Hematopoietic multipotent progenitor cell (in vitro differentiated cells): ENCODE data around the gene SYCN. TPM values are rescaled to one million over a fixed set of nuclear protein-coding genes. Genes with fewer than 3 reads are reported as not detected.

ENCODE experiments used
- DNase-seq, 3 donors: peaks; one replicate each; pipeline ENCODE4 v3.0.0-alpha.2; 2011 to 2015; ENCODE audit warnings: low read depth in 2 of 3, low spot score in 2 of 3
- total RNA-seq: library from RNA; depleted of rRNA; stranded (reverse); fragments of >200 nt; gene quantifications from one replicate; pipeline ENCODE4 v1.2.3, GENCODE V29; 2012

The SYCN gene
- total RNA-seq, 1 donor: not detected

DNA sequence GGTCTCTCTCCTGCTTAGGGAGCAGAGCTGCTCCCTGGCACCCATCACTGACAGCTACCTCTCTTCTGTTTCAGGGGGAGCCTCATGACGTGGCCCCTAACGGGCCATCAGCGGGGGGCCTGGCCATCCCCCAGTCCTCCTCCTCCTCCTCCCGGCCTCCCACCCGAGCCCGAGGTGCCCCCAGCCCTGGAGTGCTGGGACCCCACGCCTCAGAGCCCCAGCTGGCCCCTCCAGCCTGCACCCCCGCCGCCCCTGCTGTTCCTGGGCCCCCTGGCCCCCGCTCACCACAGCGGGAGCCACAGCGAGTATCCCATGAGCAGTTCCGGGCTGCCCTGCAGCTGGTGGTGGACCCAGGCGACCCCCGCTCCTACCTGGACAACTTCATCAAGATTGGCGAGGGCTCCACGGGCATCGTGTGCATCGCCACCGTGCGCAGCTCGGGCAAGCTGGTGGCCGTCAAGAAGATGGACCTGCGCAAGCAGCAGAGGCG, 30.5 kb downstream of the SYCN start:
- no peak for DNase-seq

DNA sequence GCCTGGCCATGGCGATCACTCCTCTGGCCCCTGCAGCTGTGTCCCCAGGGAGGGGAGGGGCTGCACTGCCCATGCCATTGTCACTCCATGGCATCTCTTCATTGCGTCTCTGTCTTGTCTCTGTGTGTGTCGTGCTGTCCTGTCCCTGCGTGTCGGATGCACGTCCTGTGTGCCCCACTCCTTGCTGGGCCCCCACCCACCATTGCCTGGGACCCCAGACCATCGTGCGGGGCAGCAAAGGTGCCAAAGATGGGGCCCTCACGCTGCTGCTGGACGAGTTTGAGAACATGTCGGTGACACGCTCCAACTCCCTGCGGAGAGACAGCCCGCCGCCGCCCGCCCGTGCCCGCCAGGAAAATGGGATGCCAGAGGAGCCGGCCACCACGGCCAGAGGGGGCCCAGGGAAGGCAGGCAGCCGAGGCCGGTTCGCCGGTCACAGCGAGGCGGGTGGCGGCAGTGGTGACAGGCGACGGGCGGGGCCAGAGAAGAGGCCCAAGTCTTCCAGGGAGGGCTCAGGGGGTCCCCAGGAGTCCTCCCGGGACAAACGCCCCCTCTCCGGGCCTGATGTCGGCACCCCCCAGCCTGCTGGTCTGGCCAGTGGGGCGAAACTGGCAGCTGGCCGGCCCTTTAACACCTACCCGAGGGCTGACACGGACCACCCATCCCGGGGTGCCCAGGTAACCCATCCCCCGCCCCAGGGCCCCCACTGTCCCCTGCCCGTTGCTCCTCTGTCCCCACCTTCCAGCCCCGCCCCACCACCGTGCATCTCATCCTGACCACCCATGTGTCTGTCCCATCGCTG, 31.2 kb downstream of the SYCN start:
- no peak for DNase-seq

DNA sequence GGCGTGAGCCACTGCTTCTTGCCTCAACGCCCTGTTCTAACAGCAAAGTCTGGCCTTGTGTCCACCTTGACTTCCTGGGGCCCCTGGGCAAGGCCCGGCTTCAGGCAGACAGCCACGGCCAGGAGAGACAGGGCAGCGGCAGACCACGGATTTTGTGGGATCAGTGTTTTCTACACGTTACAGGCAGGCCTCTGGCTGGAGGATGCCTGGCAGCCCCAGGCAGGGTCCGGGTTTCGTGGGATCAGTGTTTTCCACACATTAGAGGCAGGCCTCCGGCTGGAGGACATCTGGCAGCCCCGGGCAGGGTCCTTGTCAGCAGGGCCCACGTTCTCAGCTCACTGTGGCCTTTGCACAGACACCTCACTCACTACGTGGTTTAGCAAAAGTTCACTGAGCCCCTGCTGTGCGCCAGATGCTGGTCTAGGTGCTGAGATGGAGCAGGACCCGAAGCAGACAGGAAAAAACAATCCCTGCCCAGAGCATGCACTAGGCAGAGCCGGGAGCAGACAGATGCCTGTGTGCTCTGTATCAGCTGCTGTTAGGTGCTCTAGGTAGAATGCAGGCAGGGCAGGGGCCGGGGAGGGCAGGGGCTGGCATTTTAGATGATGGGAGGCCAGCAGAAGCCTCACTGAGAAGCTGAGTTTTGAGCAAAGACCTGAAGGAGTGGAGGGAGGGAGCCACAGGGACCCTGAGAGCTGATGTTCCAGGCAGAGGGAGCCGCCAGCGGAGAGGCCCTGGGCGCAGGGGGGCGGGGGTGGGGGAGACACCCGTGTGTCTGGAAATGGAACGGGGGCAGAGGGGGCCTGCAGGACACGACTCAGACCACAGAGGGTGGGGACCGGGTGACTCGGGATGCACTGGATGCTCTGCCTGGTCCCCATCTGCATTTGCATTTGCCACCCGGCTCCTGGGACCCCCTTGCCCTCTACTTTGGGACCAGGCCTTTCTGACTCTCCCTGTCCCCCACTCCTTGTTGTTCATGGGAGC, 32.3 kb downstream of the SYCN start:
- DNase-seq: no peak

DNA sequence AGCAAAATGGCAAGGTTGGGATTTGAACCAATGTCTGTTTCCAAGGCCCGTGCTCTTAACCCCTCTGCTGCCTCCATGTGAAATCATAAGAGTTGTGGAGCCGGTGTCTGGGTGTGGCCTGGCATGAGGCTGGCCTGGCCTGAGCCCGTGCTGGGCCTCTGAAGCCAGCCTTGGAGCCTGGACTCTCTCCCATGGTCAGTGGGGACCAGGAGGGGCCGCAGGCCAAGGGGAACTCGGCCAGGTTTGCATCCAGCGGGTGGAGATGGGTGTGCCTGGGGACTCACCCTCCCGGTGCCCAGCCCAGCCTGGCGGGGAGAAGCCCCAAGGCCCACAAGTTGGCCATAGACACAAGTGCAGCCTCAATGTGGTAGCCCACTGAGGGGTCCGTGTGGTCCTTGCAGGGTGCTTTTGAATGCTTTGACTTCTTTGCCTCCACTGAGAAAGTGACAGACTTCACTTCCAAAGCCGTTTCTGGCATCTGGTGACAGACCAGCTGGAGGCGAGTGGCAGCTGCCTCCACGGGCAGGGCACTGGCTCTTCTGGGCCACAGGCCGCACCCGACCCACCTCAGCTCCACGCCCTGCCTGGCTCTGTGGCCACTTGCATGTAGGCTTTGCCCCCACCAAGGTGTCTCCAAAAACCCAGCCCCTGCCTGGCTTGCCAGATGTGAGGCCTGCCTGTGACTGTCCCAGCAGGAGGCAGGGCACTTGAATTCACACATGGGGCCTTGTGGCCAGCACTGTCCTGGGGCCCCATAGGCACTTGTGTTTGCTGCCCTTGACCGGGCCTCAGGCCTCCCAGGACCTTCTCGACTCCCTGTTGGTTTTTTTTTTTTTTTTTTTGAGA, 33.5 kb downstream of the SYCN start:
- DNase-seq: no peak

DNA sequence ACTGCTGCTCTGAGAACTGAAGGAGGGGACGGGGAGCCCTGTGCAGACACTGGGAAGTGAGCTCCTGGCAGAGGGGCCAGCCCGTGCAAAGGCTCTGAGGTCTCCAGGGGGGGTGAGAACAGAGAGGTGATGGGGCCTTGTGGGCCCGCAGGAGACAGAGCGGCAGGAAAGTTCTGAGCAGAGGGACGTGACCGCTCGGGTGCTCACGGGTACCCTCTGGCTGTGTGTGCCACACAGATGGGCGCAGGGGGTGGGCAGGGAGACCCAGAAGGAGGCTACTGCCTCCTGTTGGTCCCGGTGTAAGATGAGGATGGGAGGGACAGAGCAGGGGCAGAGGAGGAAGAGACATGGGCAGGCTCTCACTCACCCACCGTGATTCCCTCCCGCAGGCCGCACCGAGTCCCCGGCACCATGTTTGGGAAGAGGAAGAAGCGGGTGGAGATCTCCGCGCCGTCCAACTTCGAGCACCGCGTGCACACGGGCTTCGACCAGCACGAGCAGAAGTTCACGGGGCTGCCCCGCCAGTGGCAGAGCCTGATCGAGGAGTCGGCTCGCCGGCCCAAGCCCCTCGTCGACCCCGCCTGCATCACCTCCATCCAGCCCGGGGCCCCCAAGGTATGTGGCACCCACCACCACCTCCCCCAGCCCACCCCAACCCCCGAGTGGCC, 34.8 kb downstream of the SYCN start:
- no peak for DNase-seq

DNA sequence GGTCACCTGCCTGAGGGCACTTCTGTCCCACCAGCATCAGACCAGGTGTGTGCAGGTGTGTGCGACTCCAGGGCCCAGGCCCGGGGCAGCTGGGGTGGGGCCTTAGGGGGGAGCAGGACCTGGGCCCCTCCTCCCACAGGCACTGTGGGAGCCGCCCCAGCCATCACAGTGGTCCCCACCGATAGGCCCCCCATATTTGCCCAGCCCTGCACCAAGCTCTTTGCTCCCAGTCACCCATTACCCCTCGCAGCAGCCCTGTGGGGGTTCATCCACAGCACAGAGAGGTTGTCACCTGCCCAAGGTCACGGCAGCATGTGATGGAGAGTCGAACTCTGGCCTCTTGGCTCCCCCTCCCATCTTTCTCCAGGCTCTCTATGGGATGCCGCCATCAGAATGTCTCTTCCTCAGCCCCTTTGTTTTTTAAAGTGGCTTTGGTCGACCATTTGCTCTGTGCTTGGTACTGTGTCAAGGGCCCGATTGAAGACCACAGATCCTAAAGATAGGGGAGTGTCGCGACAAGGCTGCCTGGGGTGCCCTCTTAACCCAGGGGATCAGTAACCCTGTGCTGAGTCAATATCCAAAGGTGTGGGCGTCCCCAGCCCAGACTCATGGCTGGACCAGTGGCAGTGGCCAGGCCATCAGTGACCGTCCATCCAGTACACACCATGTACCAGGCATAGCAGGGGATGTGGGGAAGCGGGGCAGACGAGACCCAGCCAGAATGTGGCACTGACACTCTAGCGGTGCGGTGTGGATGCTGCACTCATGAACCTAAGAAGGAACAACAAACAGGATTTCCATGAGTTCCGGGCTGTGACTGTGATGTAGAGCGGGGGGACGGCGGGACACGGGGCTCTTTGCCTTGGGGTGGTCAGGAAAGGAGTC, 35.6 kb downstream of the SYCN start:
- DNase-seq: no peak

DNA sequence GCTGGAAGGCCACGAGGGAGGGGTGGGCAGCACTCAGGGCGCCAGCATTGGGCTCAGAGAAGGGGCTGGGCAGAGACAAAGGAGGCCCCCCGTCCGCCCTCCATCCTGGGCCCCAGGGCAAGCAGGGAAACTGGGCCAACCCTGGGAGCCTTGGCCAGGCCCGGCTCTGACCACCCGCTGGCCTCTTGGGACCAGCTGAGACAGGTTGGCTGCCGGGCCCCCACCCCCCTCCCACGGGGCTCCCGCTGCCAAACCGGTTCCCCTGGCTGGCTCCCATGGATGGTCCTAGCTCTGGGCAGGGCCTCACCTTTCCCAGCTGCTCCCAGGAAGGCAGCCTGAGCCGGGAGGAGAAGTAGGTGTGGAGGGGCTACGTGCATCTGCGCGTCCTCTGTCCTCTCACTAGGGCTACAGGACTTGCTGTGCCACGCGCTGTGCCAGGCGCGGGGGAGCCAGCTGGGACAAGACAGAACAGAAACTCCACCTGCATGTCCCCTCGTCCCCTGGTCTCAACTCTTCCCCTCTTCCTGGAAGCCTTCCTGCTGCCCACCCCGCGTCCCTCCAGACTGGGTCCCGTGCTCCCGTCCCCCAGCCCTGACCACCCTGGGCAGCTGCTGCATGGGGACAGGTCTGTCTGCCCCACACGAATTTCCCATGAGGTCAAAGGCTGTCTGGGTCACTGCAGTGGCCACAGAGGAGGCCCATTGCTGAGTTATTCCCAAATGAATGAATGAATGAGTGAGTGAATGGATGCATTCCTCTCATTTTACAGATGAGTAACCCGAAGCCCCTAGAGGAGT, 36.4 kb downstream of the SYCN start:
- DNase-seq: no peak

DNA sequence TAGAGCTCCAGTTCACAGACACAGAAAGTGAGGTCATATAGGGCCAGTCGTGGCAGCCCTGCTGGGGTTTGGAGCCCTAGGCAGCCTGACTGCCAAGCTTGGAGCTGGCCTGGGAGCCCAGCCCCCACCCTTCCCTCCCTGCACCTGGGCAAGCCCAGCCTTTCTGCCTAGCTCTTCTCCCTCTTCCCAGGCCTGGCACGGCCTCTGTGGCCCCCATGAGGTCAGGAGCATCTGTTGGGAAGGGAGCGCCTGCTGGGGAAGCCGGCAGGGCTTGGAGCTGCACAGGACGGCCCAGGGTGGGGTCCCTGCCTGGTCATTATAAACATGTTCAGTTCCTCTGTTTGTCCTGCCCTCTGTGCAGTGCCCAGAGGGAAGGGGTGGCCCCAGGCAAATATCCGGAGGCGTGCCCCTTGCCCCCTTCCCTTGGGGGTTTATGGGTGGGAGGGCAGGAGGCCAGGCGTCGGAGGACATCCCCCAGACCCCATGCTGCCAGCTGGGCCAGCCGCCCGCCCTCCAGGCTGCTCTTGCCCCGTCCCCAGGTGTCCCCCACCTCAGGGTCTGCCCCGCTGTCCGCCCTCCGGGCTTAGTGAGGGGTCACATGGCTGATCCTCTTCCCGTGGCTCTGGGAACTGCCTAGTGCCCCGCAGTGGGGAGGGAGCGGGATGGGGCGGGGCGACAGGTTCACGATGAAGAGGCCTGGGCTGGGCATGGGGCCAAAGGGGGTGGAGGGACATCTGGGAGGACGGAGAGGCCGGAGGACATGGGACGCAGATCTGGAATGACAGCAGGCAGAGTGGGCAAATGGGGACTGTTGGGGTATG, 37.3 kb downstream of the SYCN start:
- DNase-seq: no peak

DNA sequence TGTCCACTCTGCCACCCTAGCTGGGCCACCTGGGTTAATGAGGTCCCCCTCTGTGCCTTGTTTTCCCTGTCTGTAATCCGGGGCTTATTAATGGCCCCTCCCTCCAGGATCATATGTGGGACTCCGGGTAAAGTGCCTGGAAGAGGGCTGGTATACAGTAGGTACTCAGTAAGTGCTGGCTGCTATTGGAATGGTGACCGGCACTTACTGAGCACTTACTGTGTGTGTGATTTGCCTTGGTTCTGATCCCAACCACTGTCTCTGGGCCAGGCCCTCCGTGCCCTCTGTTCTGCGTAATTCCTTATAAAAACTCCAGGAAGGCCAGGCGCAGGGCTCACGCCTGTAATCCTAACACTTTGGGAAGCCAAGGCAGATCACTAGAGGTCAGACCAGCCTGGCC, 38.2 kb downstream of the SYCN start:
- no peak for DNase-seq

DNA sequence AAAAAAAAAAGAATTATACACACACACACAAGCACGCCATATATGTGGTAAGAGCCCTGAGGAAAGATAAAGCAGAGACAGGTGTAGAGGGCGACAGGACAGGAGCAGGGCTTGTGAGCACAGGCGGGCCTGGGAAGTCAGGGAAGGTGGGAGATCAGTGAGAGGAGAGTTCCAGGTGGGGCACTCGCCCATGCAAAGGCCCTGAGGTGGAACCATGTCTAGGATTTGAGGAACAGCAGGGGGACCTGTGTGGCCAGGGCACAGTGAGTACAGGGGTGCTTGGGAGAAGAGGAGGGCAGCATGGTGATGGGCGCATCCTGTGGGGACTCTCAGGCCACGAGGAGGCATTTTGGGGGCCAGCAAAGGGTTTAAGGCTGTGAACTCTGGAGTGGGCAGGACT, 39.8 kb downstream of the SYCN start:
- no peak for DNase-seq

DNA sequence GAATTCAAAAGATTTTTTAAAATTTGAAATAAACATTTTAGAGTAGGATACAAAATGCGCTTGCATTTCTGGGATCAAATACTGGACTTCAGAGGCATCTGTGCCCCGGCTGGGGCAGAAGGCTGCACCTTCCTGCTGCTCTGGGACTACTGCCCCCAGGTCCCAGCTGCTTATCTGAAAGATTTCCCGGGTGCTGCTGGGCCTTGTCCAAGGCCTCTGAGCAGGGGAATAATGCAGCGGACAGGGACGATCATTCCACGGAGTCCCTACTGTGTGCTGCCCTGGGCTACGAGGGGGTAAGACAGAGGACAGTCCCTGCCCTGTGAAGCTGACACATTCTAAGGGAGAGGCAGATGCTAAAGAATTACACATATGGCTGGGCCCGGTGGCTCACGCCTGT, 40.4 kb downstream of the SYCN start:
- no peak for DNase-seq

DNA sequence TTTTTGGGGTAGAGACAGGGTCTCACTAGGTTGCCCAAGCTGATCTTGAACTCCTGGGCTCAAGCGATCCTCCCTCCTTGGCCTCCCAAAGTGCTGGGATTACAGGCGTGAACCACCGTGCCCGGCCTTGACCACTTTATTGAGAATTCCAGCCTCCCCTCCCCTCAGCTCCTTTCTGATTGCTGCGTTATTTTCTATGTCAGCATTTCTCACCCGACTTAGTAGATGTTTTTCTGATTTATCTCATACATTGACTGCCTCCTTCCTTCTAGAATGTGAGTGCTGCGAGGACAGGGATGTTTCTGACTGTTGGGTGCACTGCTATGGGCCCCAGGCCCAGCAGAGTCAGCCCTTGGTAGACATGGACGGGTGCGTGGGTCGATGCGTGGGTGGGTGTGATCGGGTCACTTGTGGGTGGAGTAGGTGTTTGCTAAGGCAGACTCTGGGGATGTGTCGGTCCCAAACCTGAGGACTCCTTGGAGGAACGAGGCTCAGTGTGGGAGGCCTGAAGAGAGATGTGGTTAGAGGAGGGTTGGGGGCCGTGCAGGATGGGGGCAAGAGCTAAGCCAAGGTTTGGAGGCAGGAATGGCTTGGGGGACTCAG, 41.5 kb downstream of the SYCN start:
- no peak for DNase-seq

DNA sequence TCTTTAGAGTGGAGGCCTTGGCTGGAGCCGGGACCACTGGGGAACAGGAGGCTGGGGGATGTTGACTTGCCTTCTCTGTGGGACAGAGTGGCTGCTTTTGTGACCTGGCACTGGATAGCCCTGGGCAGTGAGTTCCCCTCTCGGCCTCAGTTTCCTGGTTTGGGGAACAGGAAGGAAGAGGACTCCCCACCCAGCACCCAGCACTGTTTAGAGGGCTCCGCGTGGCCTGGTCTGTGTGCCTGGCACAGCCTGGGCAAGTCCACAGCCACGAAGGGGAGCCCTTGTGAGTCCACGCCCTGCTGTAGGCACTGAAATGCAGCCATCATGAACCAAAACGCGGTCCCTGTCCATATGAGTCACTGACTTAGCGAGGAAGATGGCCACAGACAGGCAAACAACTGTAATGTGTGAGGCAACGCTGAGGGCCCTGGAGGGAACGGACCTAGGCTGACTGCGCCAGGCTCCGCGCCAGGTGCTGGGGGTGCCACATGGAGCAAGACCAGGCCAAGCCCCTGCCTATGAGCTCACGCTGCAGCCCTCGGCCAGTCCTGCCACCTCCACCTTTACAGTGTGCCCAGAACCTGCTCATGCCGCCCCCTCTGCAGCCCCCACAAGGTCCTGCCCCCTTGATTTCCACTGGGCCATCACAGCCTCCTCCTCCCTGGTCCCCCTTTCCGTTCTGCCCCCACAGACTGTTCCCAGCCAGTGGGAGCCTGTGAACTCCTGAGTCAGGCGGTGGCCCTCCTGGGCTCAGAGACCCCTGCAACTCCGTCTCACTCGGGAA, 43.0 kb downstream of the SYCN start:
- no peak for DNase-seq

DNA sequence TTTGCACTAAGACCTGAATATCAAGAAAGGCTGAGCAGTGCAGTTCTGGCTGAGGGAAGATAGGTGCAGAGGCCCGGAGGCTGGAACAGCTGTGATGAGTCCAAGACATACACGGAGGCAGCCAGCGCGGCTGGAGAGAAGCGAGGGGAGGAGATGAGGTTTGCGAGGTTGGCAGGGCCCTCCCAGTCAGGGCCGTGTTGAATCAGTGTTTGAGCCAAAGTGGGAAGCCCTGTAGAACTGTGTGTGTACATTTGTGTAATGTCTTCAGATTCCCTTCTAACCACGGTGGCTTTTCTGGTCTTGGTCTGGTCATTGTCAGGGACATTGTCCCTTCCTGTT, 43.6 kb downstream of the SYCN start:
- DNase-seq: no peak

DNA sequence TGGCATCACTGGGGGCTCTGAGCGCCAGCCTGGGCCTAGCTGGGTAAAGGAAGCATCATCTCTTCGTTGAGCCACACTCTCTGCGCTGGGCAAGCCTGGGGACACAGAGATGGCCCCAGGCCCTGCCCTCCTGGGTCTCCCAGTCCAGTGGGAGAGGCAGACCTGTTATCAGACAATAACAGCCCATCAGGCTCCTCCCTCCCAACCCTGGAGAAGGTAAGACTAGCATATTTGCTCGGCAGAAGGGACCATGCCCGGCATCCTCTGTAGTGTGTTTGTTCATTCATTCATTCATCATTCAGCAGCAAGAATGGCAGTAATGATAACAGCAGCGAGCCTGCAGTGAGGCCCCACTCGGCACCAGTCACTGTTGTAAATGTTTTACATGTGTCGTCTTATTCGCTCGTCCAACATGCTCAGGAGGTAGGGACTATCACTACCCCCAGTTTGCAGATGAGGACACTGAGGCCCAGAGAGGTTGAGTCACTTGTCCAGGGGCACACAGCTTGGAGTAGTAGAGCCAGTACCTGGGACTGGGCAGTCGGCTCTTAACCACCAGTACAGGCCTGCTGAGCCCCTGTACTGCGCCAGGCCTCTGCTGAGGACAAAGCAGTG, 45.3 kb downstream of the SYCN start:
- no peak for DNase-seq

DNA sequence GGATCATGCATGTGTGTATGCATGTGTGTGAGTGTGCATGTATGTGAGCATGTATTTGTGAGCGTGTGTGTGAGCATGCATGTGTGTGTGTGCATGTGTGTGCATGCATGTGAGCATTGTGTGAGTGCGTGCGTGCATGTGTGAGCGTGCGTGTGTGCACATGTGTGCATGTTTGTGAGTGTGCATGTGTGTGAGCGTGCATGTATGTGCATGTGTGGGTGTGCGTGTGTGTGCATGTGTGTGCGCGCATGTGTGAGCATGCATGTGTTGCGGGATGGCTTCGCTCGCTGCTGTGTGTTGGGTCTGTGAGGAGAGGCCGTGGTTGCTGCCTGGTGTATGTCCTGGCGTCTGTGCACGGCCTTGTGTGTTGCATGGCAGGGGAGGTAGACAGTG, 46.1 kb downstream of the SYCN start:
- no peak for DNase-seq
